ENCODE measurements around the gene DIAPH3.

GRCh38 chr13:59865398-59865797 is 298.3 kb downstream of the DIAPH3 start:
- TF ChIP-seq CTCF (IDR thresholded peaks at IDR 0.05): no peak
- TF ChIP-seq CBFB (CRISPR knock-in tag; IDR thresholded peaks at IDR 0.05; ENCODE audit: low read depth): no peak
- TF ChIP-seq, protein P1, sequence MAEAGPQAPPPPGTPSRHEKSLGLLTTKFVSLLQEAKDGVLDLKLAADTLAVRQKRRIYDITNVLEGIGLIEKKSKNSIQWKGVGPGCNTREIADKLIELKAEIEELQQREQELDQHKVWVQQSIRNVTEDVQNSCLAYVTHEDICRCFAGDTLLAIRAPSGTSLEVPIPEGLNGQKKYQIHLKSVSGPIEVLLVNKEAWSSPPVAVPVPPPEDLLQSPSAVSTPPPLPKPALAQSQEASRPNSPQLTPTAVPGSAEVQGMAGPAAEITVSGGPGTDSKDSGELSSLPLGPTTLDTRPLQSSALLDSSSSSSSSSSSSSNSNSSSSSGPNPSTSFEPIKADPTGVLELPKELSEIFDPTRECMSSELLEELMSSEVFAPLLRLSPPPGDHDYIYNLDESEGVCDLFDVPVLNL (CRISPR knock-in tag; IDR thresholded peaks at IDR 0.05; ENCODE audit: borderline replicate concordance, low read depth): no peak
- no peak for TF ChIP-seq AR (CRISPR knock-in tag; IDR thresholded peaks at IDR 0.05)
- no peak for TF ChIP-seq RORB (CRISPR knock-in tag; IDR thresholded peaks at IDR 0.05)
- TF ChIP-seq USF2 (CRISPR knock-in tag; IDR thresholded peaks at IDR 0.05): no peak
- TF ChIP-seq SOX15 (CRISPR knock-in tag; IDR thresholded peaks at IDR 0.05): no peak
- no peak for TF ChIP-seq ZNF281 (CRISPR knock-in tag; IDR thresholded peaks at IDR 0.05)
- TF ChIP-seq ATF2 (CRISPR knock-in tag; IDR thresholded peaks at IDR 0.05; ENCODE audit: borderline replicate concordance, low read depth): no peak
- no peak for TF ChIP-seq JUN (CRISPR knock-in tag; IDR thresholded peaks at IDR 0.05)
- TF ChIP-seq E2F1 (CRISPR knock-in tag; IDR thresholded peaks at IDR 0.05): no peak
- TF ChIP-seq NR2C2 (CRISPR knock-in tag; IDR thresholded peaks at IDR 0.05): no peak

All from WTC11 (cell line).